HL-60/S4 (cell line): ENCODE measurements around the gene PNISR.

Experiments
- in situ Hi-C: fragments of 300-500 bp; cut with MboI; formaldehyde crosslinking; loops from 2 replicates; pipeline ENCODE4 v1.14.3; 2022; ENCODE audit warnings: low sequenced_read_pairs

The PNISR gene

DNA sequence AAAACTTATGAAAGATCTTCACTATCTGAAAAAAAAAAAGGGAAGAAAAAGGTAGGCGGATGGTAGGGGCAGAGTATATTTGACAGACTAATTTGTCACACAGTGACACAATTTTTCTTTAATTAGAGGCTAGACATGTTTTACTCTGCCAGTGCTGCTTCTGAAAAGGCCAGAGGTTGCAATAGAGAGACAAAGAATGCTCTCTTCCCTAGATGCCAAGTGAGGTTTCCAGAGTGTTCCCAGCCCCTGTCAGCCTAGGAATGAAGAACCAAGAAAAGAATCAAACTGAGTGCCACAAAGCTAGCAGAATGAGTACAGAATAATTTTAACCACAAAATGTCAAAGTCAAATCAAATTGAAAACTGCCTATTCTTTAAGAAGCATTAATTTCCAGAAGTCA is 13.0 kb downstream of the PNISR start:
- in situ Hi-C loops: no loop called here

DNA sequence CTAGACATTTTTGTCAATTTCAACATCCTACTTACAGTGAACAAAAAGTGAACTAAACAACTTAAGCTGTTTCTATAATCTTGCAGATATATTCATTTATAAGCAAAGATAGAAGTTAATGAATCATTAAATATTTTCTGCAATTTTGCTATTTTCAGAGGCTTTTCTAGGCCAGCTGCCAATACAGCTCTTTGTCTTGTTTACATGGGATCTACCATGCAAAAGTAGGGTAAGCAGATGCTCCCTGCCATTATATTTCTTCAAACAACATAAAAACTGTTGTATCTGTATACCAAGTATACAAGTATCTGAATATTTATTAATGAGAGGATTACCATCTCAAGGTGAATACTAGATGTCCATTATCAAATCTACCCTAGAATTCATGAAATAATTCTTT is 15.4 kb downstream of the PNISR start:
- in situ Hi-C loops: no loop called here

DNA sequence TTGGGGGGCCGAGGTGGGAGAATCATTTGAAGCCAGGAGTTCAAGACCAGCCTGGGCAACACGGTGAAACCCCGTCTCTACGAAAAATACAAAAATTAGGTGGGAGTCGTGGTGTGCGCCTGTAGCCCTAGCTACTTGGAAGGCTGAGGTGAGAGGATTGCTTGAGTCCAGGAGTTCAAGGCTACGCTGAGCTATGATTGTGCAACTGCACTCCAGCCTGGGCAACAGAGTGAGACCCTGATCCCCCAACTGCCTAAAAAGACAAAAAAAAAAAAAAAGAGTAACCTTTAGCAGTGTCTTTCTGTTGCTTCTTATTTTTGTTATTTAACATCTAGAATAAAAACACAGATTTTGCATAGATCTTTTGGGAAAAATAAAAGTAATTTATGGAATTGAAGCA is 18.0 kb downstream of the PNISR start:
- in situ Hi-C loops: no loop called here

DNA sequence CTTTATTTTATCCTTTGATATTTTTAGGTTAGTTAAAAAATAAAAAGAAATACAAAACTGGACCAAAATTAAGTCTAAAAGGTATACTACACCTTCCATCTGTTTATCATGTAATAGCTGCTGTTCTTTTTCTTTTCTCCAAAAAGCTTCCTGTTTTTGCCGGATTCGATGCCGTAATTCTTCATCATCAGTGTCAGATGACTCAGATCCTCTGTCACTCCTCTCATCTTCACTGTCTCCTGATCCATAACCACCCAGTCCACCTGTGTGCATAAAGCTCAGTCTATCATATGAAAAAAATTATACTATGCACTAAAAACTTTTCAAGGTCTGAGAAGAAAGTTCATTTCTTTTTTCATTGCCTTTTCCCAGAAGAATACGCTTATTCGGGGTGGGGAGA is 22.7 kb downstream of the PNISR start:
- in situ Hi-C loops: no loop called here

DNA sequence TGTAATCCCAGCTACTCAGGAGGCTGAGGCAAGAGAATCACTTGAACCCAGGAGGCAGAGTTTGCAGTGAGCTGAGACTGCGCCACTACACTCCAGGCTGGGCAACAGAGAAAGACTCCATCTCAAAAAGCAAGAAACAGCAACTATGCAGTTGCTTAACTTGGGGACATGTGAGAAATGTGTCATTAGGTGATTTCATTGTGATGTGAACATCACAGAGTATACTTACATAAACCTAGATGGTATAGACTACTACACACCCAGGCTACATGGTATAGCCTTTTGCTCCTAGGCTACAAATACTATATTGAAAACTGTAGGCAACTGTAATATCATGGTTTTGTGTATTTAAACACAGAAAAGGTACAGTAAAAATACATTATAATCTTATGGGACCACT is 27.8 kb downstream of the PNISR start:
- in situ Hi-C loops: no loop called here

DNA sequence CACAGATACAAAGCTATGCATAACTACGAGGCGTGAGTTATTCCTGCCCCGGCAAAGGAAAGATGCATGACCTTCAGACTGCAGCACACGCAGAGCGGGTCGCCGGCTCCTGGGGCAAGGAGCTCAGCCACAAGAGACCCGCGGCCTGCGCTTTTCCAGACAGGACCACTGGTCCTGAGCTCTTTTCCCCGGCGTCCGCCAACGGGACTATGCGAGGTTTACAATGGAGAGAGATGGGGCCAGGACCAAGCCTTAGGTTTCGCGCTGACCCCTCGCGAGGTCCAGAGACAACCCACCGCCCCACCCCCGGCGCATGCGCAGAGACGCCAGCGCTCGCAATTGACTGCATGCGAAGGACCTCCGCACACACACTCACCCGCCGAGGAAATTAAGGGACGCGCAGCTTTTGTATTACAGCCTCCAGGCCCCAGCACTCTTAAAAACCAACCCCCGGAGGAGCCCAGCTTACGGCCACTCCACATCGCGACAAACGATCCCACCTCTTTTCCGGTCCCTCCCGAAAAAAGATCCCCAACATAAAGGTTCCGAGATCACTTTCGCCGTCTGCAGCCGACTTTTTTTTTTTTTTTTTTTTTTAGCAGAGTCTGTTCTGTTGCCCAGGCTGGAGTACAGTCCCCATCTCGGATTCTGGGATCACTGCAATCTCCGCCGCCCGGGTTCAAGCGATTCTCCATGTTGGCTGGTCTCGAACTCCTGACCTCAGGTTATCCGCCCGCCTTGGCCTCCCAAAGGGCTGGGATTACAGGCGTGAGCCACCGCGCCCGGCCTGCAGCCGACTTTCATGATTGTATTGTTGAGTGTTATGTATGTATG is 31.2 kb downstream of the PNISR start, which contains the start of gene COQ3:
Gene COQ3, minus strand, starts transcription at position 498 of the 834 bp plus-strand sequence. Its CDS starts 16 bp downstream, at position 482.
- in situ Hi-C loops: no loop called here

DNA sequence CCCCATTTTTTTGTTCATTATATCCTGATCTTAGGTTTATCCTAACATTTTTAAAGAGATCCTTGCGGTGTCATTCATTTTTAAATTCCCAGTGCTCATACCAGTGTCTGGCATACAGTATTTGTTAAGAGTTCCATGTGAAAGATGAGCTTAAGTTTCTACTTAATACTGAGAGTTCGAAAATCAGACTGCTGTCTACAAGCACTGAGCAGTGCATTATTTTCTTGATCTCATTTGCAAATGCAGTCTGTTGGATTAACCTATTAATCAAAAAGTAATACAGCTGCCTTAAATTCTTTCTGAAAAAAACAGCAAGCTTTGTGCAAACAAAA is 31.8 kb downstream of the PNISR start:
- in situ Hi-C loops: no loop called here

DNA sequence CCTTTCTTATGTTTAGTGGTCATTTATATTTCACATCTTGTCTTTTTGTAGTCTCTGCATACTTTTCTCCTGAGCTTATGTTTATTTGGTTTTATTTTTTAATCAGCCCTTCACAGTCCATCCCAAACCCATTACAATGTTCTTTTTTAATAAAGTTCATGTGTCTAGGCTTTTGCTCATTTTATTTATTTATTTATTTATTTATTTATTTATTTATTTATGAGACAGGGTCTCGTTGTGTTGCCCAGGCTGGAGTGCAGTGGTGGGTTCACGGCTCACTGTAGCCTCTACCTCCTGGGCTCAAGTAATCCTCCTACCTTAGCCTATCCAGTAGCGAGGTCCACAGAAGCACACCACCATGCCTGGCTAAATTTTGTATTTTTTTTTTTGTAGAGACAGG is 34.2 kb downstream of the PNISR start:
- in situ Hi-C loops: no loop called here

DNA sequence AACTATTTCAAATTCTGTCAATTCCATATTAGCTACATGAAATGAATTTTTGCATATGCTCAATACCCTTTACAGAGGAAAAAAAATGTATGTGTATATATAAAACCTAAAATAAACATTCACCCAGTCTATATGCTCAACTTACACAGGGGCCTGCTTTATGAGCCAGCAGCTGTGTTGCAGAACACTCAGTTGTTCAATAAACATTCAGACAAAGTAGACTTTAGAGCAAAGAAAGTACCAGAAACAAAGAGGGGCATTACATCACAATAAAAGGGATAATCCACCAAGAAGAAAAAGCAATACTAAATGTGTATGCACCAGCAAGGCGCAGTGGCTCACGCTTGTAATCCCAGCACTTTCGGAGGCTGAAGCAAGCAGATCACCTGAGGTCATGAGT is 40.6 kb downstream of the PNISR start:
- in situ Hi-C loops: no loop called here

DNA sequence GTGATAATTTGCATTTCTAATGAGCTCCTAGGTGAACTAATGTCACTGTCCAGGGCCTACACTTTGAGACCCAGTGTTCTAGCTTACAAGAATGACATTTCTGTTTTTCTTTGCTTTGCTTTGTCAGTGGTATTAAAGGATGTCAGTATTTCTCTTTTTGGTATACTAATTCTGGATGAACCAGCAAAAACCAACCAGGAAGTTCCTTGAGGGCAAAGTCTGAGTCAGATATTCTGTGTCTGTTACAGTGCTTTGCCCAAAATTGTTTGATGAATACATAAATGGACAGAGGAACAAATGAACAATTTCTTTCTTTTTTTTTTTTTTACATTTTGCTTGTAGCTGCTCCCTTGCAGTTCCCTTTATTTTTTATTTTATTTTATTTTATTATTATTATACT is 46.5 kb downstream of the PNISR start:
- in situ Hi-C loops: no loop called here

DNA sequence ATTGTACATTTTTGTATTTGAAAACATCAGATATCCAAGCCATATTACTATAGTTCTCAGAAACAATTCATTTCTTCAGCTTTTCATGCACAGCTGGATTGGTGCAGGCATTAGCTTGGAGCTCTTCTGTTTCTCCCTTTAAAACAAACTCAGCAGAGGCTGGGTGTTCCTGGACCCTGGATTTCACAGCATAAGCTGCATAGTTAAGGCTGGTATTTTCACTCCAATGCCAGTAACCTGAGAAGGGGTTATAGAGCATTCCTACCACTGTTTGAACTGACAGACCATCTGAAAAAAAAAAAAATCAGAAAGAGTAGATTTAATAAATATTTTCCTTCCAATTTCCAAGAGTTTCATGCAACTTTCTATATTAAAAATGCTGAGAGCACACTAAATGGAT is 55.6 kb downstream of the PNISR start:
- in situ Hi-C loops: no loop called here

DNA sequence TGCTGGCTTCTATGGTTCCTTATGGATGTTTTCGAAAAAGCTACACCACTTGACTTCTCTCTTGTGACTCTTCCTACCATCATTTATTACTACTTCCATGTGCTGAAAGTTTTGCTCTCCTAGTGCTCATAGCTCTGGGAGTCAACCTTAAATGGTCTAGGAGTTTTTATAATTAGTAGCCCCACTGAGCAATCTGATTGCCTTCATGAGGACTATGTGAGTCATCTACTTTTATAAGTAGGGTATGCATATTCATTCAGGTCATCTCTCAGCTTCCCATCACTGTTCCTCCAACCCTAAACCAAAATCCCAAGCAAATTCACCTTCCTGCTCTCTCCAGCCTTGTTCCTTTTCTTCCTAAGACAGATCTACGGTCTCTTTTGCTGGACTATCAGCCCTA is 58.3 kb downstream of the PNISR start:
- in situ Hi-C loops: no loop called here

DNA sequence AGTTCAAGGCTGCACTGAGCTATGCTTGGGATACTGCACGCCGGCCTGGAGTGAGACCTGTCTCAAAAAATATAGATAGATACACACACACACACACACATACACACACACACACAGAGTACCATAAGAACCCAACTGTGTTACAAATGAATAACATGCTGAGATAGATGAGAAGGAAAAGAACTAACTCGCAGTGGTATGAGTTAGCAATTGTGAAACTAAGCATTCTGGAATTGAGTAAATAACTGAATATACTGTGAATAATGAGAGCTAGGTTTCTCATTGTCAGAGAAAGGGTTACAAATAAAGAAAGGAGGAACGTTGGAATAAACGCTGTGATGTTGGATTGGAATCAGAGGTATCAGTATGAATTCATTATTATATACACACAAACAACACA is 61.1 kb downstream of the PNISR start:
- in situ Hi-C loops: no loop called here

DNA sequence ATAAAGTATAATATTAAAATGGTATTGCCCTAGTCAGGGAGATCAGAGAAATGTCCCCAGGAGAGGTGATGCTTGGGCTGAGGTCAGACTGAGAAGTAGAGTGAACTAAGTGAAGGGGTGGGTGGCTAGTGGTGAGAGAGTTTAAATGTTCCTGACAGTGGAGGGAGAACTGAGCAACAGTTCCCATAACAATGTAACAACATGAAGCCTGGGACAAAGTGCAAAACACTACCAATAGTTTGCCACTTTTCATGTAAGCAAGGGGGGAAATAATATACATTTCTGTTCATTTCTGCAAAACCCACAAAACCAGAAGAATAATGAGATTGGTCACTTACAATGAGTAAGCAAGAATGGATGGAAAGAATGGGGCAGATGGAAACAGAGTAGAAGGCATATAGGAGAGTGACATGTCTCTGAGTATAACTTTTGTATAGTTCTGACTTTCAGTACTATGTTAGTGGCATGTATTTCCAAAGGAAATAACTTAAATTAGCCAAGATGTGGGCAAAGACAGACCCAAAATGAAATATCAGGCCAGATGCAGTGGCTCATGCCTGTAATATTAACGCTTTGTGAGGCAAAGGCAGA is 62.3 kb downstream of the PNISR start:
- in situ Hi-C loops: no loop called here

DNA sequence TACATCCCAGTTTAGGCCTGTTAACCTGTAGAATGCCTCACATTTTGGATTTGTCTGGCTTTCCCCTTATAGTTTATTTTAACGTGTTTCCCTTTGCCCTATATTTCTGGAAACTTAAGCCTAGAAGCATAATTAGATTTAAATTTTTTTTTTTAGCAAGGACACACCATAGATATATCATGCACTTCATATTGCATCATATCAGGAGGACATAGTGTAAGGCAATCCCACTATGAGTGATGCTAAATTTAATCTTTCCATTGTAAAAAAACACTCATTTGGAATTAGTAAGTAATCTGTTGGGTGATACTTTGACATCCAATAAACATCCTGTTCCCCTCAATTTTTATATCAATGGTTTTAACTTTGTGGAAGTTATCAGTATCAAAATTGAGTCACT is 65.3 kb downstream of the PNISR start:
- in situ Hi-C loops: no loop called here

DNA sequence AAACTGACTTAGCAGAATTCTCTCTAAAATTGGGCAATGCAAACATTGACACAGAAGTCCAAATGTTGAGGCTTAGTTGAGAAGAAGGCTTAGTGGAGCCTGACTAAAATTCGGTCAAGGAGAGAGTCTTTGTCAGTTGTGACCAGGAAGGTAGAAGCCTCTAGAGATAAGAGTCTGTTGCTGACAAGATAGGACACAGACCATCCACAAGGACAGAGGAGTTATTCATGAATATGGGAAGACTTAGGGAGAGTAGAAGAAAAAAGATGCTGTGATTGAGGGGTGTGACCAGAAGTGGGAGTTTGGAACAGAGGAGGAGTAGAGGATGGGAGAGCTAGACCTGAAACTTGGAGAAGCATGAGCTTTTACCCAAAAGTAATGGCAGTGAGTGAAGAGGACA is 68.5 kb downstream of the PNISR start:
- in situ Hi-C loops: no loop called here

DNA sequence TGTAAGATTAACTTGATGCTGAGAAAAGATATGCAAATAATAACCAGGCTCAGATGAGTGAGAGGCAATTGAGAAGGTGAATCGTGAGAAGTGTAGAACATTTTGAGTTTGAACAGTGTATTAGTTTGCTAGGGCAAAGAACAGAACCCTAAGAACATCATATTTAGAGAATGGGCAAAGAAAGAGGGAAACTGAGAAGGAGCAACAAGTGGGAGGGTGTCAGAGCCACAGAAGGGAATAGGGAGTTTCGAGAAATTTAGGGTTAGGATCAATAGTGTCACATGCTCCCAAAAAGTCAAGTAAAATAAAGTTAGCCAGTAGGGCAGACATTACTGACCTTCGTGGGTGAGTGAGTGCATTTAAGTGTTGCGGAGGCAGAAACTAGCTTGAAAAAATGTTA is 70.1 kb downstream of the PNISR start:
- in situ Hi-C loops: no loop called here

DNA sequence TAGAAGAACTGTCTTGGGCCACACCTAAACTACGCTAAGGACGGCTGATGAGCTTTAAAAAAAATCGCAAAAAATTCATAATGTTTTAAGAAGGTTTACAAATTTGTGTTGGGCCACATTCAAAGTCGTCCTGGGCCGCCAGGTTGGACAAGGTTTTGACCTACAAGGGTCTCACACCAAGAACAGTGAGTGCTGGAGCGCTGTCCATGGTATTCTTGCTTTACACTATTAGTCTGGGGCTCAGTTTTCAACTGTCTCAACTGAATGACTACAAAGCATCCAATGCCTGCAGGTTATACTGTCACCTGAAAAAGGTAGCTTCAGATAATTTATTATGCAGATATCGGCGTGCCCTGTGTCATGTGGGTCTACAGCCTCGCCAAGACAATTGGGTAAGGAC is 72.0 kb downstream of the PNISR start:
- in situ Hi-C loops: no loop called here

DNA sequence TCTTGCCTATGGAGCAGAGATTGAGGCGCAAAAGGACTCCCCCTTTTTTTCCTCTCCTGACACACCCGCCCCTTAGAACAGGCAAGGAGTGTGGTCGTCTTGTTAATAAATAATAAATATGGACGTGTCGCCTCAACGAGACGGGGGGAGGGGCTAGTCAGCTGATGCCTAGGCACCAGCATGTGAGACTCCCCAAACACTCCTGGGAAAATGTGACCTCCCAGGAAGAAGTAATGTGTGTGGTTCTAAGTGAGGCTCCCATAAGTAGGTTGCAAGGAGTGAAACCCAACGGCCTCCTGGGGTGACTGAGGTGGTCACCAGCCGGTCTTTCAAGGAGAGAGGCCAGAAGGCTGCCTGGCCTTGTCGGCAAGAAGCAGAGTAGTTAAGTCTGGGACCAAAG is 74.5 kb downstream of the PNISR start:
- in situ Hi-C loops: no loop called here

DNA sequence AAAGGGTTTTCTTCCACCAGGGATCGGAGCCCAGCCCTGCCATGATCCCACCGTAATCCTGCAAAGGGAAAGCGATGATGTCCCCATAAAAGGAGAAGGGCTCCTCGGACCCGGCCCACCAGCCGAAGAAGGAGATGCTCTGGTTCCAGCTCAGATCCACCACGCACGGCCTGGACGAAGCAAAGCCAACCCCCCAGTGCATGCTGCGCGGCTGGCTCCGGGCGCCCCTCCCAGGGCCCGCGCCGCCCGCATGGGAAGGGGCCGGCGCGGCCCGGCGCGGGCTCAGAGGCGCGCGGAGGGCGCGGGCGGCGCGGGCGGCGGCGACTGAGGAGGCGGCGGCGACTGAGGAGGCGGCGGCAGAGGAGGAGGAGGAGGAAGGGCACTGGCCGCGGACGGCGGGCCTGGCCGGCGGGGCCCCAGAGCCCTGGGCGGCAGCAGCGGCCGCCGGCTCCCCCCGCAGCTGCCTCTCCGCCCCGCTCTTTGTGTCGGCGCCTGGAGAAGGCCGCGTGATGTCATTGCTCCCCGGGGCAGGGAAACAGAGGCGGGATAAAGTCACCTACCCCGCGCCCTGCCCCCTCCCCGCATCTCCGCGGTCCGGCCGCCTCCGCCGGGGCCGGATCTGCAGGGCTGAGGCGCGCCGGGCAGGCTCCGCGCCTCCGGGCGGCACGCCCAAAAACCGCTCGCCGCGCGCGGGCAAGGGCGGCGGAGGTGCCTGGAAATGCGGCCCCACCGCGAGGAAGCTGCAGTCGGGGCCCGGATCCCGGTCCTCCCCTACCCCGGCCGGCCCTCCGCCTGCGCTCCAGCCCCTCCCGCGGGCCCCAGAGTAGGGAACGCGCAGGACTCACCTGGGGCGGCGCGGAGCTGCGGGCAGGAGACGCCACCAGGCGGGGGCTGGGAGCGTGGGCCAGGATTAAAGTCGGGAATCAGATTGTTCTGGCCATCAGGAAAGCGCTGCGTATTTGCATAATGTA is 75.7 kb downstream of the PNISR start, which contains the start of gene FAXC:
Gene FAXC, minus strand, starts transcription at position 504 of the 971 bp plus-strand sequence. Its CDS starts 302 bp downstream, at position 202.
- in situ Hi-C loops: no loop called here
